Upper lobe of right lung (tissue), 1 donor: Measurements from ENCODE around the gene DLG2. TPM values are rescaled to one million over a fixed set of nuclear protein-coding genes. Genes with fewer than 3 reads are reported as not detected.

ENCODE experiments used
- ATAC-seq: fragments of 200-7000 bp; cut with Tn5 transposase; one replicate; pipeline ENCODE4 v1.9.1; 2020; ENCODE audit warnings: mild to moderate bottlenecking, moderate library complexity
- DNase-seq: peaks from one replicate; pipeline ENCODE4 v3.0.0-alpha.2; 2020
- H3K27ac ChIP-seq: fragments of 200-600 bp; one replicate; pipeline ENCODE4 v1.8.0; 2022
- H3K27me3 ChIP-seq: fragments of 200-600 bp; one replicate; pipeline ENCODE4 v1.8.0; 2022; ENCODE audit warnings: mild to moderate bottlenecking
- H3K36me3 ChIP-seq: fragments of 200-600 bp; one replicate; pipeline ENCODE4 v1.8.0; 2022
- H3K4me1 ChIP-seq: fragments of 200-600 bp; one replicate; pipeline ENCODE4 v1.8.0; 2022
- H3K4me3 ChIP-seq: fragments of 200-600 bp; one replicate; pipeline ENCODE4 v1.8.0; 2022; ENCODE audit warnings: mild to moderate bottlenecking
- H3K9me3 ChIP-seq: fragments of 200-600 bp; one replicate; pipeline ENCODE4 v1.8.0; 2022
- CTCF ChIP-seq: fragments of 200-600 bp; IDR thresholded peaks from one replicate; pipeline ENCODE4 v1.8.0; 2022; ENCODE audit warnings: antibody characterized with exemption
- intact Hi-C: fragments of 100-400 bp; cut with DNase I; formaldehyde crosslinking; loops from one replicate; pipeline ENCODE4 v1.11.0; 2022
- total RNA-seq: library from RNA; stranded (reverse); fragmentation: NEBNext Ultra II Directional; extraction: Animal tissue kit (Norgen Biotek cat#: 25700); gene quantifications from one replicate; pipeline ENCODE4 v1.2.1, GENCODE V29; 2021
- donor health status: DM: no; HTN: yes; CAD: no; lungs with severe emphysema.

Gene DLG2
- total RNA-seq, 1 donor from 2014 or later = 9.7 TPM

GRCh38 chr11:84906995-84907394, 720.1 kb downstream of the DLG2 start:
- Histone ChIP-seq H3K4me1 (no peaks in the 10 kb centered on the region), H3K4me3 (no peak overlapping the region), H3K36me3 (no peaks in the 10 kb centered on the region), H3K9me3 (no peaks in the 10 kb centered on the region), H3K27me3 (no peaks in the 10 kb centered on the region), H3K27ac (no peak overlapping the region)
- no peak for TF ChIP-seq CTCF
- DNase-seq (no peak), ATAC-seq (no peak)
- intact Hi-C loops = no loop called here

GRCh38 chr11:84905411-84905810, 721.7 kb downstream of the DLG2 start:
- Histone ChIP-seq H3K27ac (no peak overlapping the region), H3K9me3 (no peaks in the 10 kb centered on the region), H3K4me3 (no peak overlapping the region), H3K27me3 (no peaks in the 10 kb centered on the region), H3K36me3 (no peaks in the 10 kb centered on the region), H3K4me1 (no peaks in the 10 kb centered on the region)
- intact Hi-C loops = no loop called here
- ATAC-seq = no peak
- no peak for TF ChIP-seq CTCF
- DNase-seq = no peak

GRCh38 chr11:84902445-84902844, 724.7 kb downstream of the DLG2 start:
- H3K36me3 ChIP-seq = no peaks in the 10 kb centered on the region
- no peak overlapping the region for H3K27ac ChIP-seq
- ATAC-seq (no peak), DNase-seq (no peak)
- no peak overlapping the region for H3K4me3 ChIP-seq
- H3K27me3 ChIP-seq = no peaks in the 10 kb centered on the region
- intact Hi-C loops = no loop called here
- TF ChIP-seq CTCF = no peak
- no peaks in the 10 kb centered on the region for H3K4me1 ChIP-seq
- H3K9me3 ChIP-seq = no peaks in the 10 kb centered on the region

- no peaks in the 10 kb centered on the region for H3K27me3 ChIP-seq
Measured at GRCh38 chr11:84901991-84902390, 725.2 kb downstream of the DLG2 start.

GRCh38 chr11:84899740-84900139, 727.4 kb downstream of the DLG2 start:
- no peak overlapping the region for H3K27ac ChIP-seq
- intact Hi-C loops = no loop called here
- H3K4me1 ChIP-seq = no peaks in the 10 kb centered on the region
- no peaks in the 10 kb centered on the region for H3K27me3 ChIP-seq
- H3K9me3 ChIP-seq = no peaks in the 10 kb centered on the region
- no peaks in the 10 kb centered on the region for H3K36me3 ChIP-seq
- no peak for DNase-seq
- no peak overlapping the region for H3K4me3 ChIP-seq
- TF ChIP-seq CTCF = no peak
- no peak for ATAC-seq

More at GRCh38 chr11:84901991-84902390, 725.2 kb downstream of the DLG2 start:
- no peak overlapping the region for H3K4me3 ChIP-seq
- H3K9me3 ChIP-seq = no peaks in the 10 kb centered on the region
- DNase-seq = no peak
- no peak for TF ChIP-seq CTCF
- no peak overlapping the region for H3K27ac ChIP-seq
- intact Hi-C loops = no loop called here
- no peaks in the 10 kb centered on the region for H3K36me3 ChIP-seq
- H3K4me1 ChIP-seq = no peaks in the 10 kb centered on the region
- no peak for ATAC-seq

- Histone ChIP-seq H3K4me3 (no peak overlapping the region), H3K36me3 (no peaks in the 10 kb centered on the region), H3K4me1 (no peaks in the 10 kb centered on the region), H3K9me3 (no peaks in the 10 kb centered on the region), H3K27me3 (no peaks in the 10 kb centered on the region), H3K27ac (no peak overlapping the region)
- TF ChIP-seq CTCF = no peak
- no peak for ATAC-seq
- intact Hi-C loops = no loop called here
- no peak for DNase-seq
Measured at GRCh38 chr11:84899134-84899533, 728.0 kb downstream of the DLG2 start.
